GM21529 (cell line): Measurements from ENCODE around the gene RBFOX1.

Experiments used
- ATAC-seq: cut with Tn5 transposase; IDR thresholded peaks from one replicate; pipeline ENCODE4 v1.9.1; 2021; ENCODE audit not compliant: unreplicated experiment

Gene RBFOX1

GRCh38 chr16:7334801-7335560 is 2.3 kb downstream of the RBFOX1 start:
- ATAC-seq, result no peak

- no peak for ATAC-seq
Measured at GRCh38 chr16:7335991-7336634, 3.5 kb downstream of the RBFOX1 start.

- ATAC-seq, result no peak
Measured at GRCh38 chr16:7336742-7337141, 4.1 kb downstream of the RBFOX1 start.

- ATAC-seq, result no peak
Measured at GRCh38 chr16:7338826-7339225, 6.2 kb downstream of the RBFOX1 start.

GRCh38 chr16:7339700-7340099 is 7.1 kb downstream of the RBFOX1 start:
- ATAC-seq, result no peak

GRCh38 chr16:7340938-7341337 is 8.3 kb downstream of the RBFOX1 start:
- no peak for ATAC-seq

- ATAC-seq, result no peak
Measured at GRCh38 chr16:7342598-7342997, 10.0 kb downstream of the RBFOX1 start.

- no peak for ATAC-seq
Measured at GRCh38 chr16:7343243-7343642, 10.6 kb downstream of the RBFOX1 start.

GRCh38 chr16:7344830-7345780 is 12.5 kb downstream of the RBFOX1 start:
- ATAC-seq, result no peak

- ATAC-seq, result no peak
Measured at GRCh38 chr16:7350806-7351205, 18.2 kb downstream of the RBFOX1 start.

- ATAC-seq, result no peak
Measured at GRCh38 chr16:7351610-7352510, 19.2 kb downstream of the RBFOX1 start.

- ATAC-seq, result no peak
Measured at GRCh38 chr16:7355758-7356157, 23.1 kb downstream of the RBFOX1 start.

- no peak for ATAC-seq
Measured at GRCh38 chr16:7361416-7362129, 28.9 kb downstream of the RBFOX1 start.

GRCh38 chr16:7362231-7362630 is 29.6 kb downstream of the RBFOX1 start:
- no peak for ATAC-seq

- no peak for ATAC-seq
Measured at GRCh38 chr16:7363422-7364417, 31.1 kb downstream of the RBFOX1 start.

- no peak for ATAC-seq
Measured at GRCh38 chr16:7366041-7366440, 33.4 kb downstream of the RBFOX1 start.

GRCh38 chr16:7366993-7367880 is 34.6 kb downstream of the RBFOX1 start:
- no peak for ATAC-seq

GRCh38 chr16:7369204-7369603 is 36.6 kb downstream of the RBFOX1 start:
- ATAC-seq, result no peak
